Measurements from ENCODE around the gene TPGS2. TPM values are rescaled to one million over a fixed set of nuclear protein-coding genes. Genes with fewer than 3 reads are reported as not detected.
"Not testable (repeated sequence)": the region's sequence is repeated elsewhere in the genome, so short reads cannot be mapped to it uniquely, and the experiment has no call there.

The TPGS2 gene
- 100 to 1,000 TPM; 338 to 628 TPM for total RNA-seq
- 546 TPM for polyA plus RNA-seq (ENCODE audit: insufficient read depth, low read depth, low replicate concordance)
- long read RNA-seq, donor 1, full-length matches to known transcripts = 48 of 48 reads
- long read RNA-seq, donor 1, partial matches to known transcripts = 0 of 48 reads
- long read RNA-seq, donor 1, other reads (novel, unspliced or antisense) = 0 of 48 reads
- long read RNA-seq, donor 2, full-length matches to known transcripts = 28 of 28 reads
- long read RNA-seq, donor 2, partial matches to known transcripts = 0 of 28 reads
- long read RNA-seq, donor 2, other reads (novel, unspliced or antisense) = 0 of 28 reads

- DNase-seq = peak; percentile 89
- peak in 2 of 3 experiments; percentile 8 to 31 for TF ChIP-seq CTCF (IDR thresholded peaks at IDR 0.05)
- no peak for TF ChIP-seq POLR2A (IDR thresholded peaks at IDR 0.05)
- intact Hi-C loops (cut with DNase I; ENCODE audit: low total_unique reads) = loop anchor here (2.0 kb wide), 1 partner anchor 40 kb away; no protein-coding TSS in a partner anchor
- H3K4me1 ChIP-seq = no peaks in the 10 kb centered on the region
- peak within 1 kb of the TSS; percentile 86 to 96 for H3K4me3 ChIP-seq
- 1 to 2% methylated on average over 6 to 70 of the region's 83 CpGs for WGBS, 2 donors
- H3K36me3 ChIP-seq (ENCODE audit: low read depth, missing control alignments) = no peaks in the 10 kb centered on the region
- no peaks in the 10 kb centered on the region for H3K9me3 ChIP-seq
- H3K27ac ChIP-seq = peak within 1 kb of the TSS; percentile 86 to 89
- H3K27me3 ChIP-seq = no peaks in the 10 kb centered on the region
Observed at GRCh38 chr18:36828630-36829361, at the start of gene TPGS2, which contains the start of gene KIAA1328. Gene TPGS2, minus strand, starts transcription at chr18:36829002. Its CDS starts 235 bp downstream, at chr18:36828767. Gene KIAA1328, plus strand, starts transcription at chr18:36829127. Its CDS starts 12 bp downstream, at chr18:36829139.

GRCh38 chr18:36873826-36874225 is 45.0 kb upstream of the TPGS2 start:
- intact Hi-C loops (cut with DNase I; ENCODE audit: low total_unique reads); H3K4me1 ChIP-seq; H3K36me3 ChIP-seq (ENCODE audit: low read depth, missing control alignments); H3K27me3 ChIP-seq; H3K9me3 ChIP-seq; DNase-seq; H3K27ac ChIP-seq; H3K4me3 ChIP-seq: not testable (repeated sequence)

- Histone ChIP-seq H3K27me3 (no peaks in the 10 kb centered on the region), H3K36me3 (ENCODE audit: low read depth, missing control alignments) (no peaks in the 10 kb centered on the region), H3K4me3 (no peak overlapping the region), H3K4me1 (no peaks in the 10 kb centered on the region), H3K27ac (no peak overlapping the region), H3K9me3 (no peaks in the 10 kb centered on the region)
- TF ChIP-seq POLR2A (IDR thresholded peaks at IDR 0.05) (no peak), CTCF (IDR thresholded peaks at IDR 0.05) (no peak)
- intact Hi-C loops (cut with DNase I; ENCODE audit: low total_unique reads) = no loop called here
- DNase-seq = no peak
Observed at GRCh38 chr18:36872329-36872728, 43.5 kb upstream of the TPGS2 start.

GRCh38 chr18:36871801-36872200 is 43.0 kb upstream of the TPGS2 start:
- WGBS, 2 donors = 48 to 91% methylated on average over 3 of the region's 3 CpGs
- Histone ChIP-seq H3K36me3 (ENCODE audit: low read depth, missing control alignments) (no peaks in the 10 kb centered on the region), H3K27me3 (no peaks in the 10 kb centered on the region), H3K4me3 (no peak overlapping the region), H3K9me3 (no peaks in the 10 kb centered on the region), H3K27ac (no peak overlapping the region), H3K4me1 (no peaks in the 10 kb centered on the region)
- DNase-seq = no peak
- TF ChIP-seq CTCF (IDR thresholded peaks at IDR 0.05) (no peak), POLR2A (IDR thresholded peaks at IDR 0.05) (no peak)
- intact Hi-C loops (cut with DNase I; ENCODE audit: low total_unique reads) = no loop called here

GRCh38 chr18:36867056-36867455 is 38.3 kb upstream of the TPGS2 start:
- DNase-seq = no peak
- WGBS, 2 donors = 92% methylated on average over 1 of the region's 1 CpG

More at GRCh38 chr18:36867056-36867455, 38.3 kb upstream of the TPGS2 start:
- Histone ChIP-seq H3K36me3 (ENCODE audit: low read depth, missing control alignments) (no peaks in the 10 kb centered on the region), H3K27me3 (no peaks in the 10 kb centered on the region), H3K4me3 (no peak overlapping the region), H3K4me1 (no peaks in the 10 kb centered on the region), H3K27ac (no peak overlapping the region), H3K9me3 (no peaks in the 10 kb centered on the region)
- TF ChIP-seq POLR2A (IDR thresholded peaks at IDR 0.05) (no peak), CTCF (IDR thresholded peaks at IDR 0.05) (no peak)
- intact Hi-C loops (cut with DNase I; ENCODE audit: low total_unique reads) = no loop called here
